B cell (primary cell): ENCODE measurements around the gene NELL1. TPM values are rescaled to one million over a fixed set of nuclear protein-coding genes. Genes with fewer than 3 reads are reported as not detected.

ENCODE experiments used
- ATAC-seq: fragments of 200-7000 bp; cut with Tn5 transposase; one replicate; pipeline ENCODE4 v1.10.0; 2021; ENCODE audit warnings: low read depth, mild to moderate bottlenecking, moderate number of reproducible peaks, moderate library complexity
- CTCF ChIA-PET: fragments of 350-600 bp; sonication (Branson Sonifier 250); formaldehyde crosslinking; loops from one replicate; lab custom pipeline; 2021; ENCODE audit warnings: antibody characterized with exemption, inconsistent platforms; lab: Charles Lee
- POLR2A ChIA-PET: fragments of 350-600 bp; sonication (Branson Sonifier 250); formaldehyde crosslinking; loops from one replicate; lab custom pipeline; 2021; ENCODE audit warnings: antibody characterized with exemption; lab: Charles Lee
- DNase-seq: peaks from one replicate; pipeline ENCODE4 v3.0.0; 2013
- H2AFZ ChIP-seq: 2 replicates; pipeline ENCODE4 v1.6.1; 2012; ENCODE audit warnings: mild to moderate bottlenecking, low read depth, low read length; ENCODE audit not compliant: insufficient read depth, poor library complexity, severe bottlenecking
- H3K27ac ChIP-seq, 2 donors: 1 replicate in 1 of 2; 2 replicates in 1 of 2; pipeline ENCODE4 v1.5.1; 2012 to 2013; ENCODE audit warnings: low read length in 2 of 2, mild to moderate bottlenecking in 2 of 2, moderate library complexity in 1 of 2
- H3K27me3 ChIP-seq, 4 experiments: fragments of 200-600 bp in 1 of 4; sonication (generic) in 1 of 4; replicated peaks in 1 of 4; 1 replicate in 2 of 4; 2 replicates in 2 of 4; pipeline versions ENCODE4 v1.6.1 to v1.7.0; 2013 to 2016; ENCODE audit warnings: low read length in 3 of 4, mild to moderate bottlenecking in 2 of 4, mixed read lengths in 1 of 4, moderate library complexity in 1 of 4; ENCODE audit not compliant: insufficient read depth in 4 of 4, control insufficient read depth in 3 of 4; ENCODE audit errors: control extremely low read depth in 1 of 4
- H3K36me3 ChIP-seq, 2 experiments: replicated peaks in 1 of 2; 1 replicate in 1 of 2; 2 replicates in 1 of 2; pipeline versions ENCODE4 v1.6.1 to v1.7.1; 2013; ENCODE audit warnings: low read length in 1 of 2; ENCODE audit not compliant: insufficient read depth in 2 of 2, control insufficient read depth in 1 of 2; ENCODE audit errors: control extremely low read depth in 1 of 2, extremely low read depth in 1 of 2
- H3K4me1 ChIP-seq, 2 donors: fragments of 200-600 bp in 1 of 2; sonication (generic) in 1 of 2; 1 replicate in 1 of 2; 2 replicates in 1 of 2; pipeline versions ENCODE4 v1.5.1 to v1.6.1; 2013 to 2017; ENCODE audit warnings: low read length in 2 of 2; ENCODE audit not compliant: control insufficient read depth in 2 of 2, insufficient read depth in 2 of 2
- H3K4me2 ChIP-seq: replicated peaks from 2 replicates; pipeline ENCODE3; 2012; ENCODE audit warnings: mild to moderate bottlenecking, low read depth, low read length; ENCODE audit not compliant: poor library complexity, severe bottlenecking
- H3K4me3 ChIP-seq, 5 experiments: fragments of 200-600 bp in 1 of 5; sonication (generic) in 1 of 5; 1 replicate in 3 of 5; 2 replicates in 2 of 5; pipeline versions ENCODE4 v1.5.1 to v1.7.0; 2011 to 2016; ENCODE audit warnings: low read length in 4 of 5, mild to moderate bottlenecking in 4 of 5, low read depth in 2 of 5, control low read depth in 1 of 5, moderate library complexity in 1 of 5; ENCODE audit not compliant: insufficient read depth in 1 of 5; ENCODE audit errors: control extremely low read depth in 1 of 5, extremely low read depth in 1 of 5
- H3K79me2 ChIP-seq: fragments of 200-600 bp; sonication (generic); one replicate; pipeline ENCODE4 v1.6.0; 2016; ENCODE audit warnings: low read length; ENCODE audit not compliant: control insufficient read depth, insufficient read depth
- H3K9ac ChIP-seq: fragments of 200-600 bp; sonication (generic); 2 replicates; pipeline ENCODE4 v1.6.1; 2017; ENCODE audit warnings: mild to moderate bottlenecking, low read length, moderate library complexity
- H3K9me3 ChIP-seq, 3 donors: one replicate each; pipeline versions ENCODE4 v1.6.1 to v1.7.1; 2013; ENCODE audit warnings: low read length in 2 of 3; ENCODE audit not compliant: control insufficient read depth in 2 of 3, insufficient read depth in 1 of 3; ENCODE audit errors: control extremely low read depth in 1 of 3
- H4K20me1 ChIP-seq: 2 replicates; pipeline ENCODE4 v1.6.0; 2012; ENCODE audit warnings: mild to moderate bottlenecking, low read length; ENCODE audit not compliant: insufficient read depth, control insufficient read depth, poor library complexity, severe bottlenecking
- H3K27ac Mint-ChIP-seq: one replicate; pipeline ENCODE4 v1.8.0; 2021; ENCODE audit warnings: mixed read lengths
- H3K27me3 Mint-ChIP-seq: one replicate; pipeline ENCODE4 v1.8.0; 2021; ENCODE audit warnings: mixed read lengths
- H3K4me1 Mint-ChIP-seq: one replicate; pipeline ENCODE4 v1.8.0; 2021; ENCODE audit warnings: mixed read lengths
- H3K4me3 Mint-ChIP-seq: one replicate; pipeline ENCODE4 v1.8.0; 2021; ENCODE audit warnings: mixed read lengths
- H3K9me3 Mint-ChIP-seq: one replicate; pipeline ENCODE4 v1.8.0; 2022; ENCODE audit warnings: mixed read lengths; ENCODE audit not compliant: insufficient read depth
- CTCF ChIP-seq: fragments of 200-600 bp; IDR thresholded peaks from one replicate; pipeline ENCODE4 v1.8.0; 2022; ENCODE audit warnings: antibody characterized with exemption, mild to moderate bottlenecking
- EZH2 ChIP-seq: IDR thresholded peaks from 2 replicates; pipeline ENCODE4 v1.6.1; 2012; ENCODE audit warnings: borderline replicate concordance, low read depth, mild to moderate bottlenecking, moderate library complexity, low read length; ENCODE audit not compliant: insufficient read depth, poor library complexity, severe bottlenecking
- WGBS: methylation state at CpG from one replicate; pipeline ENCODE4 v1.1.5; 2013; ENCODE audit warnings: missing lambda C conversion rate; ENCODE audit not compliant: insufficient coverage; 5-methylcytosine and 5-hydroxymethylcytosine counted together
- intact Hi-C: fragments of 100-400 bp; cut with micrococcal nuclease; formaldehyde crosslinking; loops from one replicate; pipeline ENCODE4 v1.10.0; 2022
- polyA plus RNA-seq: library from polyadenylated mRNA; depleted of rRNA; stranded (reverse); fragments of >200 nt; gene quantifications from 2 replicates; pipeline ENCODE4 v1.2.3, GENCODE V29; 2012
- total RNA-seq, 2 donors: library from RNA; stranded (reverse); fragments of 120-200 nt in 1 of 2; gene quantifications; 1 replicate in 1 of 2; 2 replicates in 1 of 2; pipeline versions ENCODE4 v1.2.3 to v1.2.4, GENCODE V29; 2013 to 2022

NELL1 gene
- total and polyA plus RNA-seq, 2 donors (not counting 1 experiment from before 2014, with no cell fraction given): not detected

- Histone ChIP-seq H4K20me1 (no peaks in the 10 kb centered on the region), H3K4me3 (no peak overlapping the region), H3K27me3 (no peaks in the 10 kb centered on the region), H3K4me2 (no peak overlapping the region), H3K9me3 (no peaks in the 10 kb centered on the region), H3K36me3 (no peaks in the 10 kb centered on the region), H2AFZ (no peak overlapping the region), H3K79me2 (no peaks in the 10 kb centered on the region), H3K9ac (no peak overlapping the region), H3K4me1 (no peaks in the 10 kb centered on the region), H3K27ac (no peak overlapping the region)
- TF ChIP-seq CTCF (no peak), EZH2 (no peak)
- Mint-ChIP-seq H3K4me3 (no peak overlapping the region), H3K9me3 (peaks cover 2% of the 10 kb centered on the region), H3K27me3 (no peaks in the 10 kb centered on the region), H3K4me1 (no peaks in the 10 kb centered on the region), H3K27ac (no peak overlapping the region)
- ChIA-PET POLR2A (no interaction called here), CTCF (no interaction called here)
- no peak for ATAC-seq
- intact Hi-C loops: no loop called here
- WGBS: no CpG with 5 or more reads among the region's 1 CpG
- no peak for DNase-seq
These were observed 446.6 kb downstream of the NELL1 start for GRCh38 chr11:21116009-21116408.

GRCh38 chr11:21119411-21119810, 450.0 kb downstream of the NELL1 start:
- no peak for TF ChIP-seq CTCF
- TF ChIP-seq EZH2: no peak
- Histone ChIP-seq H3K9ac (no peak overlapping the region), H3K9me3 (no peaks in the 10 kb centered on the region), H3K4me3 (no peak overlapping the region), H3K36me3 (no peaks in the 10 kb centered on the region), H3K79me2 (no peaks in the 10 kb centered on the region), H3K27ac (no peak overlapping the region), H2AFZ (no peak overlapping the region), H3K4me1 (no peaks in the 10 kb centered on the region), H3K4me2 (no peak overlapping the region), H3K27me3 (no peaks in the 10 kb centered on the region), H4K20me1 (no peaks in the 10 kb centered on the region)
- intact Hi-C loops: no loop called here
- Mint-ChIP-seq H3K4me3 (no peak overlapping the region), H3K9me3 (peaks cover 3% of the 10 kb centered on the region), H3K27me3 (no peaks in the 10 kb centered on the region), H3K4me1 (no peaks in the 10 kb centered on the region), H3K27ac (no peak overlapping the region)
- no peak for DNase-seq
- ATAC-seq: no peak
- CTCF ChIA-PET: no interaction called here
- POLR2A ChIA-PET: no interaction called here
- WGBS: 64% methylated on average over 2 of the region's 3 CpGs
